Measurements from ENCODE around the gene SCP2.
A peak's percentile ranks its signal among the peaks of the same experiment; 100 is the strongest.

Gene SCP2

GRCh38 chr1:53037159-53037558, 110.1 kb downstream of the SCP2 start:
- no peak for DNase-seq (ENCODE audit: low spot score)

GRCh38 chr1:53038566-53038965, 111.5 kb downstream of the SCP2 start:
- no peak for DNase-seq (ENCODE audit: low spot score)

- DNase-seq (ENCODE audit: low spot score): no peak
These were observed 116.2 kb downstream of the SCP2 start for GRCh38 chr1:53043271-53043670.

- DNase-seq (ENCODE audit: low spot score): no peak
These were observed 117.8 kb downstream of the SCP2 start for GRCh38 chr1:53044926-53045325.

- no peak for DNase-seq (ENCODE audit: low spot score)
These were observed 119.9 kb downstream of the SCP2 start for GRCh38 chr1:53046930-53047329.

GRCh38 chr1:53047737-53048736, 121.0 kb downstream of the SCP2 start:
- DNase-seq (ENCODE audit: low spot score): no peak

GRCh38 chr1:53048960-53049573, 122.0 kb downstream of the SCP2 start:
- peak; percentile 74 for DNase-seq (ENCODE audit: low spot score)

GRCh38 chr1:53049574-53049967, 122.5 kb downstream of the SCP2 start:
- no peak for DNase-seq (ENCODE audit: low spot score)

GRCh38 chr1:53050310-53050709, 123.2 kb downstream of the SCP2 start:
- no peak for DNase-seq (ENCODE audit: low spot score)

GRCh38 chr1:53051676-53052075, 124.6 kb downstream of the SCP2 start:
- DNase-seq (ENCODE audit: low spot score): no peak

- DNase-seq (ENCODE audit: low spot score): no peak
These were observed 130.1 kb downstream of the SCP2 start for GRCh38 chr1:53057127-53057526.

GRCh38 chr1:53060579-53060978, 133.5 kb downstream of the SCP2 start:
- DNase-seq (ENCODE audit: low spot score): no peak

GRCh38 chr1:53061123-53061858, 134.2 kb downstream of the SCP2 start:
- no peak for DNase-seq (ENCODE audit: low spot score)

- no peak for DNase-seq (ENCODE audit: low spot score)
These were observed 135.0 kb downstream of the SCP2 start, which contains the start of gene PODN for GRCh38 chr1:53061859-53062707. TSS of gene PODN (plus strand) at chr1:53062213. CDS start at chr1:53069856, 7,643 bp downstream.

GRCh38 chr1:53062708-53063591, 135.9 kb downstream of the SCP2 start:
- no peak for DNase-seq (ENCODE audit: low spot score)

- no peak for DNase-seq (ENCODE audit: low spot score)
These were observed 136.9 kb downstream of the SCP2 start for GRCh38 chr1:53063744-53064515.

GRCh38 chr1:53065391-53065790, 138.3 kb downstream of the SCP2 start:
- no peak for DNase-seq (ENCODE audit: low spot score)

- DNase-seq (ENCODE audit: low spot score): no peak
These were observed 139.4 kb downstream of the SCP2 start for GRCh38 chr1:53066488-53066887.

GRCh38 chr1:53066891-53067738, 140.0 kb downstream of the SCP2 start:
- no peak for DNase-seq (ENCODE audit: low spot score)

All from pons (tissue), 1 donor.